ENCODE data around the gene CCDC174. TPM values are rescaled to one million over a fixed set of nuclear protein-coding genes. Genes with fewer than 3 reads are reported as not detected.

CCDC174 gene
- total RNA-seq, 1 donor from 2014 or later = 5.8 TPM

DNA sequence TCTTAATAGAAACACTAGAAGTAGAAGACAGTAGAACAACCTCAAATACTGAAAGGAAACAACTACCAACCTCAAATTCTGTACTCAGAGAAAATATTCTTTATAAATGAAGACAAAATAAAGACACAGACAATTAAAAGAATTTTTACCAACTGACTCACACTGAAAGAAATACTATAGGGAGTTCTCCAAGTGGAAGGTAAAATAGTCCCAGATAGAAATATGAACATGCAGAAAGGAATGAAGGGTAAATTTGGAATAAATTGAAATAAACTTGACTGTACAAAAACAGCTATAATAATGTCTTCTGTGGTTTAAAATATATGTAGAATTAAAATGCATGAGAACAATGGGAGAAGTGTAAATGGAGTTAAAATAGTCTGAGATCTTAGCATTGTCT is 36.7 kb upstream of the CCDC174 start:
- FAIRE-seq (no peak), DNase-seq (ENCODE audit: low read depth) (no peak)
- H3K36me3 ChIP-seq (ENCODE audit: control insufficient read depth, insufficient read depth, low read length) = no peaks in the 10 kb centered on the region
- TF ChIP-seq, protein P1, sequence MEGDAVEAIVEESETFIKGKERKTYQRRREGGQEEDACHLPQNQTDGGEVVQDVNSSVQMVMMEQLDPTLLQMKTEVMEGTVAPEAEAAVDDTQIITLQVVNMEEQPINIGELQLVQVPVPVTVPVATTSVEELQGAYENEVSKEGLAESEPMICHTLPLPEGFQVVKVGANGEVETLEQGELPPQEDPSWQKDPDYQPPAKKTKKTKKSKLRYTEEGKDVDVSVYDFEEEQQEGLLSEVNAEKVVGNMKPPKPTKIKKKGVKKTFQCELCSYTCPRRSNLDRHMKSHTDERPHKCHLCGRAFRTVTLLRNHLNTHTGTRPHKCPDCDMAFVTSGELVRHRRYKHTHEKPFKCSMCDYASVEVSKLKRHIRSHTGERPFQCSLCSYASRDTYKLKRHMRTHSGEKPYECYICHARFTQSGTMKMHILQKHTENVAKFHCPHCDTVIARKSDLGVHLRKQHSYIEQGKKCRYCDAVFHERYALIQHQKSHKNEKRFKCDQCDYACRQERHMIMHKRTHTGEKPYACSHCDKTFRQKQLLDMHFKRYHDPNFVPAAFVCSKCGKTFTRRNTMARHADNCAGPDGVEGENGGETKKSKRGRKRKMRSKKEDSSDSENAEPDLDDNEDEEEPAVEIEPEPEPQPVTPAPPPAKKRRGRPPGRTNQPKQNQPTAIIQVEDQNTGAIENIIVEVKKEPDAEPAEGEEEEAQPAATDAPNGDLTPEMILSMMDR (IDR thresholded peaks at IDR 0.05; ENCODE audit: insufficient read depth, low read length, severe bottlenecking) = no peak
- H3K4me3 ChIP-seq (ENCODE audit: low read depth, low read length) = no peak overlapping the region
- peaks cover 1% of the 10 kb centered on the region for H3K27me3 ChIP-seq (ENCODE audit: control insufficient read depth, insufficient read depth, low read length)

DNA sequence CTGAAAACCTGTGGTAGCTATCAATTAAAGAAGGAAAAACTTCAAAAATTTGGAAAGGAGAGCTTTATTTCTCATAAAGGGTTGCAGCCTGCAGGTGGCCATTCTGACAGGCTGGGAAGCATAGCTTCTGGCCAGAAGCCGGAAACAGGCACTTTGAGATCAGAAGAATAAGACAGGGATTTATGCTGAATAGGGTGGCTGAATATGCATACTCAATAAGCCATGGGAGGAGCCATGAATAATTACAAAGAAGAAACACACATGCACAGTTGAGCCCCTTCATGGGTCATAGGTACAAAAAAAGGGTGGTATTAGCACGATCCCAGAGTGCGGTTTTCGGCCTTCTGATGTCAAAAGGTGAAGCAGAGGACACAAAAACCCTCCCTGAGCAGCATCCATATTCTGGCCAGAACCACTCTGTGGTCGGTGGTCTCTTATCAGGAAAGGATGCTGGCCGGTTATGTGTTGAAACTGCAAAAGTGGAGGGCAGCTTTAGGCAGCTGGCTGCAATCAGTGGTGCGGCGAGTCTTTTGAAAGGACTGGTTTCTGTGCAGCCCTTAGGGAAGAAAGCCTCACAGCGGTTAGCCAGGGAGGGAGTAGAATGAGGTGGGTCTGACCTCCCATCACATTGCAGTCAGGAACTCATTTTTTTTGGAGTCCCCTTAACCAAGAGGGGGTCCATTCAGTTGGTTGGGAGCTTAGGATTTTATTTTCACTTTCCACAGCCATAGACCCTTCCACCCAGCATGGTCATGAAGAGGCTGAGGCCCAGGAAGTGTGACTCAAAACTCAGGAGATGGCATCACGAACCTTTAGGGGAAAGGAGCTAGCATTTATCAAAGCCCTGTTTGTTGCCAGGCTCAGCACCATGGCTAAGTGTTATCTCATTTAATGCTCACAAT is 34.7 kb upstream of the CCDC174 start:
- DNase-seq (ENCODE audit: low read depth) = no peak
- FAIRE-seq = no peak
- no peaks in the 10 kb centered on the region for H3K36me3 ChIP-seq (ENCODE audit: control insufficient read depth, insufficient read depth, low read length)
- H3K27me3 ChIP-seq (ENCODE audit: control insufficient read depth, insufficient read depth, low read length) = no peaks in the 10 kb centered on the region
- no peak overlapping the region for H3K4me3 ChIP-seq (ENCODE audit: low read depth, low read length)
- TF ChIP-seq, protein P1 (IDR thresholded peaks at IDR 0.05; ENCODE audit: insufficient read depth, low read length, severe bottlenecking) = no peak

DNA sequence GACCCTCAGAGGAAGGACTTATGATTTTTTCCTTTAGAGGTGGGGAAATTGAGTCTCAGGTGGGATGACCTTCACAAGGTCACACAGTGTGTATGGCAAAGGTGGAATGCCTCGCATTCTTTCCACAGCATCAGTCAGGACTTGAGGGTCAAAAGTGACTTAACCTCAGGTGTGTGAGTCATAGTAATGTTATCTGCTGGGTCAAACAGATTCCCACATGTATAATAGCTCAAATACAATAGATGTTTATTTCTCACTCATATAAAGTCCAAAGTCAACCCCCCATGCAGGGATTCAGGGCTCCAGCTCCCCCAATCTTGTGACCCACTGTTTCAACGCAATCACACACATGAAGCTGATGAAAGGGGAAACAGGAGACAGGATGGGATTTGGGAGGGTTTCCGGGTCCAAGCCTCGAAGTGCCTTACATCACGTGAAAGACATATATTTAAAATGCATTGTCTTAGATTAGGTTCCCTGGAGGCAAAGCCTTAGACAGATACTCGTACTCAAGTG is 34.0 kb upstream of the CCDC174 start:
- H3K4me3 ChIP-seq (ENCODE audit: low read depth, low read length) = no peak overlapping the region
- no peaks in the 10 kb centered on the region for H3K27me3 ChIP-seq (ENCODE audit: control insufficient read depth, insufficient read depth, low read length)
- TF ChIP-seq, protein P1 (IDR thresholded peaks at IDR 0.05; ENCODE audit: insufficient read depth, low read length, severe bottlenecking) = no peak
- no peaks in the 10 kb centered on the region for H3K36me3 ChIP-seq (ENCODE audit: control insufficient read depth, insufficient read depth, low read length)
- DNase-seq (ENCODE audit: low read depth) (no peak), FAIRE-seq (no peak)

DNA sequence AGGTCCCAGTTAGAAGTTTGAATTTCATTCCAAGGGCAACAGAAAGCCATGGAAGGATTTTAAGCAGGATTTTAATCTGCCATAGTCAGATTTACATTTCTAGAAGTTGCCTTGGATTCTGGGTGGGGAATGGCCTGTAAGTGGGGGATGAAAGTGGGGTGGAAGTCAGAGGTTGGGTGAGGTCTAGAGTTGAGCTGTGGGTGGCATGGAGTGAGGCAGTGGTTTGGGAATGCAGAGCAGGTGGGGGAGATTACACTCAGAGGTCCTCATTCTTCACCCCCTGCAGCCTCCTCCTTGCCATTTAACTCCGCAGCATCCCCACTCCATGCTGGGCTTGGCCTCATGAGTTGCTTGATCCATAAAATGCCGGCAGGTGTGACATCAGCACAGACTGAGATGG is 32.0 kb upstream of the CCDC174 start:
- H3K36me3 ChIP-seq (ENCODE audit: control insufficient read depth, insufficient read depth, low read length) = no peaks in the 10 kb centered on the region
- H3K27me3 ChIP-seq (ENCODE audit: control insufficient read depth, insufficient read depth, low read length) = no peaks in the 10 kb centered on the region
- no peak overlapping the region for H3K4me3 ChIP-seq (ENCODE audit: low read depth, low read length)
- TF ChIP-seq, protein P1 (IDR thresholded peaks at IDR 0.05; ENCODE audit: insufficient read depth, low read length, severe bottlenecking) = no peak
- no peak for DNase-seq (ENCODE audit: low read depth)
- FAIRE-seq = no peak

DNA sequence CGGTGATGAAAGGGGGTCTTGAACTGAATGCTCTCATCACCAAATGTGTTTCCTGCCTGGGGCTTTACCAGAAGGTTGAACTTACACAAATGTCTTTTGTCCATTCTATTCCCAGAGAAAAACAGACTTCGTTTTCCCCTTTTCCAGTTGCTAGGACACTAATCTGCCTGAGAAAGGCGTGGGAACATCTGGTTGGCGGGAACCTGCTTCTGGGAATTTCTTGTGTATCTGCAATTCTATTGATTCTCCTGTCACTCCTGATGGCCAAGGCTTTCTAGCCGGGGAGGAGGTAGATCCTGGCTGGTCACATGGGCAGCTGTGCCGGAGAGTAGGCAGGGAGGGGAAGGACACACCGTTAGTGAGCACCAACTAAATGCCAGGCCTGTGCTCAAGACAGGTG is 31.1 kb upstream of the CCDC174 start:
- Histone ChIP-seq H3K36me3 (ENCODE audit: control insufficient read depth, insufficient read depth, low read length) (no peaks in the 10 kb centered on the region), H3K27me3 (ENCODE audit: control insufficient read depth, insufficient read depth, low read length) (no peaks in the 10 kb centered on the region), H3K4me3 (ENCODE audit: low read depth, low read length) (no peak overlapping the region)
- TF ChIP-seq, protein P1 (IDR thresholded peaks at IDR 0.05; ENCODE audit: insufficient read depth, low read length, severe bottlenecking) = no peak
- no peak for DNase-seq (ENCODE audit: low read depth)
- no peak for FAIRE-seq
